GM12878 (cell line): ENCODE results near the gene PLXNA2. TPM values are rescaled to one million over a fixed set of nuclear protein-coding genes. Genes with fewer than 3 reads are reported as not detected.

ENCODE experiments used
- ATAC-seq: fragments of 200-7000 bp; cut with Tn5 transposase; 3 replicates; pipeline ENCODE4 v1.9.1; 2020; ENCODE audit warnings: mild to moderate bottlenecking, moderate library complexity
- BruUV-seq: library from RNA; stranded (reverse); fragments of 400-500 nt; replicated peaks from 2 replicates; lab custom pipeline; 2021; lab: Mats Ljungman, UMichigan
- CTCF ChIA-PET: fragments of 300-600 bp; sonication (Branson Sonifier 250); formaldehyde crosslinking; extraction: SDS; loops from one replicate; lab custom pipeline; 2021; ENCODE audit warnings: inconsistent platforms; lab: Yijun Ruan, JAX
- POLR2A ChIA-PET: fragments of 350-600 bp; formaldehyde crosslinking; extraction: SDS; loops from one replicate; lab custom pipeline; 2021; ENCODE audit warnings: inconsistent platforms; lab: Charles Lee
- RAD21 ChIA-PET: fragments of 300-600 bp; sonication (Branson Sonifier 250); formaldehyde crosslinking; loops from one replicate; lab custom pipeline; 2023; ENCODE audit warnings: antibody characterized with exemption; ENCODE audit not compliant: unreplicated experiment; lab: Charles Lee
- SMC1A ChIA-PET: fragments of 300-600 bp; sonication (Branson Sonifier 250); formaldehyde crosslinking; loops from one replicate; lab custom pipeline; 2023; ENCODE audit not compliant: unreplicated experiment, uncharacterized antibody; lab: Charles Lee
- DNase-seq: peaks from one replicate; pipeline ENCODE4 v3.0.0-alpha.2; 2011; ENCODE audit warnings: low read depth, low spot score
- FAIRE-seq: peaks from 3 replicates; lab custom pipeline; 2011; peaks lifted over from hg19 to GRCh38; lab: Jason Lieb, UNC
- H2AFZ ChIP-seq: 2 replicates; pipeline ENCODE4 v1.6.0; 2011; ENCODE audit warnings: low read depth, low read length, control low read depth; ENCODE audit not compliant: control insufficient read depth
- H3K27ac ChIP-seq: 2 replicates; pipeline ENCODE4 v1.5.1; 2011; ENCODE audit warnings: control low read depth; ENCODE audit not compliant: control insufficient read depth, insufficient read depth
- H3K27me3 ChIP-seq, 2 experiments: replicated peaks in 1 of 2; 2 replicates each; pipeline versions ENCODE4 v1.6.0 to v1.6.1; 2011; ENCODE audit warnings: low read length in 1 of 2; ENCODE audit not compliant: control insufficient read depth in 2 of 2, insufficient read depth in 2 of 2
- H3K36me3 ChIP-seq, 2 experiments: 2 replicates each; pipeline ENCODE4 v1.5.1; 2011; ENCODE audit warnings: low read length in 1 of 2; ENCODE audit not compliant: control insufficient read depth in 2 of 2, insufficient read depth in 2 of 2
- H3K4me1 ChIP-seq: 2 replicates; pipeline ENCODE4 v1.6.1; 2011; ENCODE audit warnings: mild to moderate bottlenecking, low read length, moderate library complexity, mixed read lengths; ENCODE audit not compliant: control insufficient read depth, insufficient read depth
- H3K4me2 ChIP-seq: 2 replicates; pipeline ENCODE4 v1.6.0; 2011; ENCODE audit warnings: control low read depth; ENCODE audit not compliant: control insufficient read depth, insufficient read depth
- H3K4me3 ChIP-seq: fragments of 200-600 bp; sonication (generic); 2 replicates; pipeline ENCODE4 v1.5.1; 2016
- H3K79me2 ChIP-seq: 2 replicates; pipeline ENCODE4 v1.6.0; 2011; ENCODE audit warnings: low read length; ENCODE audit not compliant: control insufficient read depth, insufficient read depth
- H3K9ac ChIP-seq: 2 replicates; pipeline ENCODE4 v1.8.0; 2011; ENCODE audit warnings: low read length, control low read depth, mixed read lengths; ENCODE audit not compliant: control insufficient read depth, insufficient read depth
- H3K9me3 ChIP-seq: replicated peaks from 3 replicates; pipeline ENCODE4 v1.5.1; 2011; ENCODE audit warnings: mild to moderate bottlenecking, low read length; ENCODE audit not compliant: control insufficient read depth, insufficient read depth
- H4K20me1 ChIP-seq: 2 replicates; pipeline ENCODE4 v1.6.0; 2011; ENCODE audit not compliant: control insufficient read depth, insufficient read depth
- ATF2 ChIP-seq: IDR thresholded peaks from 2 replicates; pipeline ENCODE4 v1.6.1; 2012; ENCODE audit warnings: low read length, inconsistent platforms
- EED ChIP-seq: sonication (generic); IDR thresholded peaks from 2 replicates; pipeline ENCODE4 v1.6.1; 2016; ENCODE audit warnings: antibody characterized with exemption, low read depth
- IRF5 ChIP-seq: fragments of 450-650 bp; IDR thresholded peaks from 2 replicates; pipeline ENCODE4 v1.6.1; 2017; ENCODE audit warnings: borderline replicate concordance
- POLR2AphosphoS2 ChIP-seq: IDR thresholded peaks from 2 replicates; pipeline ENCODE4 v1.6.1; 2011; ENCODE audit warnings: low read depth, mild to moderate bottlenecking, low read length, improper control_type of control experiment, moderate library complexity
- SREBF1 ChIP-seq: IDR thresholded peaks from 2 replicates; pipeline ENCODE4 v1.6.1; 2012; ENCODE audit warnings: mild to moderate bottlenecking, low read length
- TCF7 ChIP-seq: IDR thresholded peaks from 2 replicates; pipeline ENCODE4 v1.6.1; 2014; ENCODE audit warnings: antibody characterized with exemption, borderline replicate concordance
- WGBS: methylation state at CpG from one replicate; pipeline ENCODE4 v1.1.6; 2016; ENCODE audit warnings: low lambda C conversion rate; ENCODE audit not compliant: insufficient replicate concordance, insufficient coverage; ENCODE audit errors: missing lambda C conversion rate; 5-methylcytosine and 5-hydroxymethylcytosine counted together
- in situ Hi-C: fragments of 300-500 bp; cut with MboI; formaldehyde crosslinking; loops from 9 replicates; pipeline ENCODE4 v1.14.3; 2018; ENCODE audit warnings: mixed read lengths
- intact Hi-C: fragments of 100-400 bp; cut with micrococcal nuclease; formaldehyde crosslinking; loops from one replicate; pipeline ENCODE4 v1.14.2; 2022; ENCODE audit not compliant: unreplicated experiment
- polyA plus RNA-seq, 11 experiments: library from polyadenylated mRNA; depleted of rRNA in 4 of 11; unstranded in 6 of 11; stranded (reverse) in 5 of 11; fragments of >200 nt; fragmentation: Nextera tagmentation in 4 of 11; fragmentation: Illumina TruSeq in 1 of 11; extraction: Ambion mirVana in 4 of 11; extraction: Trizol in 1 of 11; gene quantifications; 1 replicate in 1 of 11; 2 replicates in 10 of 11; pipeline versions ENCODE4 v1.2.1 to v1.2.3, GENCODE V29; 2011 to 2016; ENCODE audit warnings: inconsistent platforms in 2 of 11, missing spikeins in 2 of 11, low read depth in 1 of 11
- total RNA-seq, 4 experiments: library from RNA; depleted of rRNA in 3 of 4; stranded (reverse); fragments of >200 nt in 3 of 4; fragmentation: Illumina TruSeq in 1 of 4; extraction: Trizol in 1 of 4; gene quantifications; 2 replicates each; pipeline versions ENCODE4 v1.2.1 to v1.2.3, GENCODE V29; 2013 to 2021

PLXNA2 gene
- total and polyA plus RNA-seq, 10 of the 15 experiments (the other 5 are each of a cell fraction or from before 2014, with no cell fraction given): under 0.01 to 0.08 (median 0.07) TPM; not detected in 4

GRCh38 chr1:208174731-208175507 is 69.3 kb downstream of the PLXNA2 start:
- intact Hi-C loops (no loop called here), in situ Hi-C loops (no loop called here)
- Histone ChIP-seq H3K4me1 (peaks cover 2% of the 10 kb centered on the region; the same call in 1 of the 2 replicates), H3K9me3 (no peaks in the 10 kb centered on the region), H3K36me3 (no peaks in the 10 kb centered on the region), H3K27me3 (no peaks in the 10 kb centered on the region; a peak in 1 of 4 replicates), H3K4me2 (no peak overlapping the region), H3K4me3 (no peak overlapping the region), H3K9ac (no peak overlapping the region), H2AFZ (no peak overlapping the region), H4K20me1 (no peaks in the 10 kb centered on the region), H3K27ac (no peak overlapping the region), H3K79me2 (no peaks in the 10 kb centered on the region)
- no peak for DNase-seq
- ATAC-seq: no peak
- TF ChIP-seq POLR2AphosphoS2: no peak
- no peak for TF ChIP-seq EED
- no peak for TF ChIP-seq ATF2
- no peak for TF ChIP-seq SREBF1
- BruUV-seq: no TSS peak
- 23% methylated on average over 6 of the region's 6 CpGs for WGBS
- RAD21 ChIA-PET: no interaction called here
- FAIRE-seq: no peak
- CTCF ChIA-PET: interaction anchor here (0.6 to 1.3 kb wide), 4 partner anchors 12 to 64 kb away, joined by 3 to 5 read pairs (median 4); no protein-coding TSS in a partner anchor
- POLR2A ChIA-PET: no interaction called here
- SMC1A ChIA-PET: no interaction called here

GRCh38 chr1:208174200-208174599 is 70.0 kb downstream of the PLXNA2 start:
- FAIRE-seq (no peak), DNase-seq (no peak), ATAC-seq (no peak)
- intact Hi-C loops (no loop called here), in situ Hi-C loops (no loop called here)
- no peak overlapping the region for H3K4me3 ChIP-seq
- ChIA-PET SMC1A (no interaction called here), CTCF (interaction anchor here (1.3 kb wide), 2 partner anchors 38 to 43 kb away, joined by 4 to 5 read pairs; no protein-coding TSS in a partner anchor), POLR2A (no interaction called here), RAD21 (no interaction called here)
- peaks cover 2% of the 10 kb centered on the region; the same call in 1 of the 2 replicates for H3K4me1 ChIP-seq
- no peak for TF ChIP-seq TCF7
- TF ChIP-seq IRF5: no peak
- 0% methylated on average over 1 of the region's 5 CpGs for WGBS
- no peaks in the 10 kb centered on the region for H4K20me1 ChIP-seq
- BruUV-seq: no TSS peak
- no peak overlapping the region for H3K9ac ChIP-seq
- no peaks in the 10 kb centered on the region for H3K36me3 ChIP-seq
- H3K79me2 ChIP-seq: no peaks in the 10 kb centered on the region
- no peaks in the 10 kb centered on the region for H3K9me3 ChIP-seq
- H3K4me2 ChIP-seq: no peak overlapping the region
- no peaks in the 10 kb centered on the region; a peak in 2 of 4 replicates for H3K27me3 ChIP-seq
- no peak overlapping the region for H2AFZ ChIP-seq
- no peak overlapping the region for H3K27ac ChIP-seq
